ENCODE data around the gene VEPH1.

DNA sequence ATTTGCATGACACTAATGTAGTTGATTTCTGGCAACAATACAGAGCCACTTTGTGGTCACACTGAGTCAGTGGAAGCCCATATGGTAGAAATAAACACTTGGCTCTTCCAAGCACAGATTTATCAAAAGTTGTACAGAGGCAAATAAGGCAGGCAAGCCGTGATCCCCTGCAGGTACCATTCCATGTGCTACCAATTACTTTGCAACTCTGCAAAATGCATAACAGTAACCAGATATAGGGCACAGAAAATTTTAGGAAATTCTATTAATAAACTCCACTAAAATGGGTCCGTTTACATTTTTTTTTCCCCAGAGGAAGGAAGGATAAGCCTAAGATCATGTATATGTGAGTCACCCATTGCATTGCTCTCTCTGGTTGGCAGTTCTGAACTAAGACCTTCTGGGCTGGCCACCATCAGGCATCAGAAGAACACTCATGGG is 169.6 kb downstream of the VEPH1 start:
- TF ChIP-seq CTCF (IDR thresholded peaks at IDR 0.05) = no peak
- TF ChIP-seq POLR2A (IDR thresholded peaks at IDR 0.05) = no peak
